ENCODE measurements around the gene GPN2. TPM values are rescaled to one million over a fixed set of nuclear protein-coding genes. Genes with fewer than 3 reads are reported as not detected.

Gene GPN2
- polyA plus RNA-seq, 1 donor (not counting 4 experiments of a cell fraction or from before 2014, with no cell fraction given) = 31.9 TPM

DNA sequence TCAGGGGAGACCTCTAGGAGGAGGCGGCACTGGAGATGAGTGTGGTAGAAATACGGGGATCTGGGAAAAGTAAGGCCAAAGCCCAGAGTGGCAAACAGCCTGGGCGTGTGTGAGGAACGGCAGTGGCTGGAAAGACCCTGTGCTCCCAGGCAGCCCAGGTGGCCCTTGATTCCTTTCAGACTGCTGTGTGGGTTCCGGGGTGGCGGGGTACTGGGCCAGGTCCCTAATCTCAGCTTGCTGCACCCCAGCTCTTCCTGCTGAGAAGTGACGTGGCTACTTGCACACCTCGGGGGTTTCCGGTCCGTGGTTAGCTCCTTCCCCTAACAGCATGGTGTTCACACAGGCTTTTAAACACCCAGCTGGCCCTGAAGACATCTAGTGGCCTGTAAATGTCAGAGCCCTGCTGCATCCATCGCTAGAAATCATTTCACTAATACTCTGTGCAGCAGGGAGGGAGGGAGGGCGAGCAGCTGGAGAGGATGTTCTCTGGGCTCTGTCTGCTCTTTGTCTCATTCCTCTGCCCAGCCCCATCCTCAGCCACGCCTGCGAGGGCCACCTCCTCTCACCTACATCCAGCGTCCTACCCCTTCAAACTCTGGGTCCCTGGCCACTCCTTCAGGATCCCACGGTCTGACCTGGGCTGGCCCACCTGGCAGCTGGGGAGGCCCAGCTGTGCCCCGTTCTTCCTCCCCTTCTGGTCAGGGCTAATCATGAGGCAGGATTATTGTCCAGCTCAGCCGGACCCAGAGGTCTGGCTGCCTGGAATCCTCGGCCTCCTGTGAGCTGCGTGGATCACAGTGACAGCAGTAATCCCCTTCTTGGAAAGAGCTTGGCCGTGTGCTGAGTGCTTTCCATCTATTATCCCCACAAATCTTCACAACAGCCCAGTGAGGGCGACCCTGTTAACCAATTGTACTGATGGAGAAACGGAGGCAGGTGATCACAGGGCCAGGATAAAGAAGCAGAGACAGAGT is 56.4 kb downstream of the GPN2 start:
- H3K4me2 ChIP-seq (ENCODE audit: control insufficient read depth, extremely low read depth, insufficient read depth, low read depth, low read length) = no peak overlapping the region
- no peak overlapping the region for H2AFZ ChIP-seq (ENCODE audit: control insufficient read depth, low read length)
- H3K4me1 ChIP-seq (ENCODE audit: control insufficient read depth, extremely low read depth, insufficient read depth, low read length) = peaks cover 1% of the 10 kb centered on the region
- no peak overlapping the region for H3K27ac ChIP-seq (ENCODE audit: control insufficient read depth, insufficient read depth, low read length)
- no peaks in the 10 kb centered on the region for H3K27me3 ChIP-seq (ENCODE audit: control insufficient read depth, extremely low read depth, insufficient read depth, low read length)
- H4K20me1 ChIP-seq (ENCODE audit: control insufficient read depth, extremely low read depth, insufficient read depth, low read length) = no peaks in the 10 kb centered on the region
- DNase-seq (ENCODE audit: low read depth, low spot score) (no peak), FAIRE-seq (no peak)
- no peak overlapping the region for H3K9ac ChIP-seq (ENCODE audit: control insufficient read depth, extremely low read depth, insufficient read depth, low read length)
- TF ChIP-seq, protein P1, sequence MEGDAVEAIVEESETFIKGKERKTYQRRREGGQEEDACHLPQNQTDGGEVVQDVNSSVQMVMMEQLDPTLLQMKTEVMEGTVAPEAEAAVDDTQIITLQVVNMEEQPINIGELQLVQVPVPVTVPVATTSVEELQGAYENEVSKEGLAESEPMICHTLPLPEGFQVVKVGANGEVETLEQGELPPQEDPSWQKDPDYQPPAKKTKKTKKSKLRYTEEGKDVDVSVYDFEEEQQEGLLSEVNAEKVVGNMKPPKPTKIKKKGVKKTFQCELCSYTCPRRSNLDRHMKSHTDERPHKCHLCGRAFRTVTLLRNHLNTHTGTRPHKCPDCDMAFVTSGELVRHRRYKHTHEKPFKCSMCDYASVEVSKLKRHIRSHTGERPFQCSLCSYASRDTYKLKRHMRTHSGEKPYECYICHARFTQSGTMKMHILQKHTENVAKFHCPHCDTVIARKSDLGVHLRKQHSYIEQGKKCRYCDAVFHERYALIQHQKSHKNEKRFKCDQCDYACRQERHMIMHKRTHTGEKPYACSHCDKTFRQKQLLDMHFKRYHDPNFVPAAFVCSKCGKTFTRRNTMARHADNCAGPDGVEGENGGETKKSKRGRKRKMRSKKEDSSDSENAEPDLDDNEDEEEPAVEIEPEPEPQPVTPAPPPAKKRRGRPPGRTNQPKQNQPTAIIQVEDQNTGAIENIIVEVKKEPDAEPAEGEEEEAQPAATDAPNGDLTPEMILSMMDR (optimal IDR thresholded peaks at IDR 0.05 in 1 of 3, IDR thresholded peaks at IDR 0.05 in 1 of 3, conservative IDR thresholded peaks at IDR 0.05 in 1 of 3; ENCODE audit: extremely low read depth in 1 of 3, insufficient read depth in 2 of 3, low read length in 3 of 3) = no peak
- peaks cover 4% of the 10 kb centered on the region for H3K9me1 ChIP-seq (ENCODE audit: control insufficient read depth, extremely low read depth, insufficient read depth, low read length)
- no peak overlapping the region for H3K4me3 ChIP-seq (ENCODE audit: control insufficient read depth in 2 of 3, extremely low read depth in 1 of 3, insufficient read depth in 2 of 3, low read depth in 1 of 3, low read length in 3 of 3)
- H3K36me3 ChIP-seq (ENCODE audit: control insufficient read depth in 2 of 2, extremely low read depth in 1 of 2, insufficient read depth in 2 of 2, low read length in 2 of 2) = peaks cover 28 to 46% of the 10 kb centered on the region in 2 experiments
- dilution Hi-C loops (cut with MboI; ENCODE audit: extremely low pct_ligation_motif_present, low sequenced_read_pairs) = no loop called here
- no peaks in the 10 kb centered on the region for H3K9me3 ChIP-seq (ENCODE audit: control insufficient read depth, low read depth, low read length)
- peaks cover 26% of the 10 kb centered on the region for H3K79me2 ChIP-seq (ENCODE audit: control insufficient read depth, insufficient read depth, low read length)

- no peak for DNase-seq (ENCODE audit: low read depth, low spot score)
- Histone ChIP-seq H3K27ac (ENCODE audit: control insufficient read depth, insufficient read depth, low read length) (no peak overlapping the region), H3K4me1 (ENCODE audit: control insufficient read depth, extremely low read depth, insufficient read depth, low read length) (peaks cover 11% of the 10 kb centered on the region), H3K4me3 (ENCODE audit: control insufficient read depth in 2 of 3, extremely low read depth in 1 of 3, insufficient read depth in 2 of 3, low read depth in 1 of 3, low read length in 3 of 3) (no peak overlapping the region), H3K9me1 (ENCODE audit: control insufficient read depth, extremely low read depth, insufficient read depth, low read length) (peaks cover 4% of the 10 kb centered on the region), H4K20me1 (ENCODE audit: control insufficient read depth, extremely low read depth, insufficient read depth, low read length) (no peaks in the 10 kb centered on the region), H3K9ac (ENCODE audit: control insufficient read depth, extremely low read depth, insufficient read depth, low read length) (no peak overlapping the region), H3K9me3 (ENCODE audit: control insufficient read depth, low read depth, low read length) (no peaks in the 10 kb centered on the region), H3K27me3 (ENCODE audit: control insufficient read depth, extremely low read depth, insufficient read depth, low read length) (no peaks in the 10 kb centered on the region), H3K79me2 (ENCODE audit: control insufficient read depth, insufficient read depth, low read length) (peaks cover 37% of the 10 kb centered on the region), H3K4me2 (ENCODE audit: control insufficient read depth, extremely low read depth, insufficient read depth, low read depth, low read length) (no peak overlapping the region), H2AFZ (ENCODE audit: control insufficient read depth, low read length) (no peak overlapping the region), H3K36me3 (ENCODE audit: control insufficient read depth in 2 of 2, extremely low read depth in 1 of 2, insufficient read depth in 2 of 2, low read length in 2 of 2) (peaks cover 25 to 44% of the 10 kb centered on the region in 2 experiments)
- dilution Hi-C loops (cut with MboI; ENCODE audit: extremely low pct_ligation_motif_present, low sequenced_read_pairs) = no loop called here
- no peak for FAIRE-seq
- TF ChIP-seq EZH2 (IDR thresholded peaks at IDR 0.05; ENCODE audit: low read length) = no peak
- TF ChIP-seq, protein P1 (optimal IDR thresholded peaks at IDR 0.05 in 1 of 3, IDR thresholded peaks at IDR 0.05 in 1 of 3, conservative IDR thresholded peaks at IDR 0.05 in 1 of 3; ENCODE audit: extremely low read depth in 1 of 3, insufficient read depth in 2 of 3, low read length in 3 of 3) = no peak
Observed at GRCh38 chr1:26832249-26832960, 57.7 kb downstream of the GPN2 start.

Measured in keratinocyte (primary cell).